ENCODE measurements around the gene TADA2B.

DNA sequence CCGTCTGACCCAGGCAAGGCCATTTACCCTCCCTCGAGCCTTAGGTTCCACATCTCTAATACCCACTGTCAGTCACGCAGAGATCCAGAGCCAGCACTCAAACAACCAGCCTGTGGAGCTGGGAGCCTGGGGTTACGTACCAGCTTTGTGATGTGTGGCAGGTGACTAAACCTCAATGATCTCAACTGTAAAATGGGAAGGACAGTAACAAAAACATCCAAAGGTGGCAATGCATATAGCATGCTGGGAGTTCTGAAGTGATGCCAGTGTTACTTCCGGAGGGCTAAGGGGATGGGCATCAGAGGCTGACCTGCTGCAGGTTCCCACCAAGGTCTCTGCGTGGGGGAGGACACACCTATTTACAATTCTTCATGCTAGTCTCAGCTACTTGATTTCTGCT is 18.6 kb downstream of the TADA2B start:
- TF ChIP-seq POLR2A (IDR thresholded peaks at IDR 0.05; ENCODE audit: low read length) (no peak), GATA1 (IDR thresholded peaks at IDR 0.05; ENCODE audit: low read depth, low read length) (no peak)

Measured in erythroblast (primary cell).